ENCODE data around the gene MECP2. TPM values are rescaled to one million over a fixed set of nuclear protein-coding genes. Genes with fewer than 3 reads are reported as not detected.

Gene MECP2
- total RNA-seq, 2 experiments from 2014 or later: 31.2 to 48.6 TPM

- Histone ChIP-seq H4K20me1 (ENCODE audit: insufficient read depth, low read length) (no peaks in the 10 kb centered on the region), H3K36me3 (ENCODE audit: insufficient read depth, low read length) (peaks cover 16% of the 10 kb centered on the region), H3K9me2 (ENCODE audit: insufficient read depth, low read length) (no peaks in the 10 kb centered on the region), H3K4me2 (ENCODE audit: low read length) (no peak overlapping the region), H3K4me1 (ENCODE audit: insufficient read depth, low read length, poor library complexity, severe bottlenecking) (peaks cover 8% of the 10 kb centered on the region), H3K27ac (ENCODE audit: low read depth, low read length, poor library complexity, severe bottlenecking) (no peak overlapping the region), H3K9me3 (ENCODE audit: low read length) (no peaks in the 10 kb centered on the region), H2AFZ (ENCODE audit: low read length) (no peak overlapping the region), H3K79me2 (ENCODE audit: insufficient read depth, low read depth, low read length) (no peaks in the 10 kb centered on the region), H3K4me3 (ENCODE audit: low read depth, low read length, poor library complexity, severe bottlenecking) (no peak overlapping the region)
- TF ChIP-seq, protein P1, sequence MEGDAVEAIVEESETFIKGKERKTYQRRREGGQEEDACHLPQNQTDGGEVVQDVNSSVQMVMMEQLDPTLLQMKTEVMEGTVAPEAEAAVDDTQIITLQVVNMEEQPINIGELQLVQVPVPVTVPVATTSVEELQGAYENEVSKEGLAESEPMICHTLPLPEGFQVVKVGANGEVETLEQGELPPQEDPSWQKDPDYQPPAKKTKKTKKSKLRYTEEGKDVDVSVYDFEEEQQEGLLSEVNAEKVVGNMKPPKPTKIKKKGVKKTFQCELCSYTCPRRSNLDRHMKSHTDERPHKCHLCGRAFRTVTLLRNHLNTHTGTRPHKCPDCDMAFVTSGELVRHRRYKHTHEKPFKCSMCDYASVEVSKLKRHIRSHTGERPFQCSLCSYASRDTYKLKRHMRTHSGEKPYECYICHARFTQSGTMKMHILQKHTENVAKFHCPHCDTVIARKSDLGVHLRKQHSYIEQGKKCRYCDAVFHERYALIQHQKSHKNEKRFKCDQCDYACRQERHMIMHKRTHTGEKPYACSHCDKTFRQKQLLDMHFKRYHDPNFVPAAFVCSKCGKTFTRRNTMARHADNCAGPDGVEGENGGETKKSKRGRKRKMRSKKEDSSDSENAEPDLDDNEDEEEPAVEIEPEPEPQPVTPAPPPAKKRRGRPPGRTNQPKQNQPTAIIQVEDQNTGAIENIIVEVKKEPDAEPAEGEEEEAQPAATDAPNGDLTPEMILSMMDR (conservative IDR thresholded peaks at IDR 0.05; ENCODE audit: low read length): no peak
- TF ChIP-seq EZH2phosphoT487 (IDR thresholded peaks at IDR 0.05; ENCODE audit: borderline replicate concordance, low read depth, low read length): no peak
- DNase-seq (ENCODE audit: low spot score): no peak
- ChIA-PET CTCF (ENCODE audit: unreplicated experiment) (no interaction called here), POLR2A (no interaction called here)
- no TSS peak for BruUV-seq (replicated peaks)
- intact Hi-C loops (cut with micrococcal nuclease; ENCODE audit: unreplicated experiment): no loop called here
Observed at GRCh38 chrX:154046940-154047610, 50.4 kb downstream of the MECP2 start.

DNA sequence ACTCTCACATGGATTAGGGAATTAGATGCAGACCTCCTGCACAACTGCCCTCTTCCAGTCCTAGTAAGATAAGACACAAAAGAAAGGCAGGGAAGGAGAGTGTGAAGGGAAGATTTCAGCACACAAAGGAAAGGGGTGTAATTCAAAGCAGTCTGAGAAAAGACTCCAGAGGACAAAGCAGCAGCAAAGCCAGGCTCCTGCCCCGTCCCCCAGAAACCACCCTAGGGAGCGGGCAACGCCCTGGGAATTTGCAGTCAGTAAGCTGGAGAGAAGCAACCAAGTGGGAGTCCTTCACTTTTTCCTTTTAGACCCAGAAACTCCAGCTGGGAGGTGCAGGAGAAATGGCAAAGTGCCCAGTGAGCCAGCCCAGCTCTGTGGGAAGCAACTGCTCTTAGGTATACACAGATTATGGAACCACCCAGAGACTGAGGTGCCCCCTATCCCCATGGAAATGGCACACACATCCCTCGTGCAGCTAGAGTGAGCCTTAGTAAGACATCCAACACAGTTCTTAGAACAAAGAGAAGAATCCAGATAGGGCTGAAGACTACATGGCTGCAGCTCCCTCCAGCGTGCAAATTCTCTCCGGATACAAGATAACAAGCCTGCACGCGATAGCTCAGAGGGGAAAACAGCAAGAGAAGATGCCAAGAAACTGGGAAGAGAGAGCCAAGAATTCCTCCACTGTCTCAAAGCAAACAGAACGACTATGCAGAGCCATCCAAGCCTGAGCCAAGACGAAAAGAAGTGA lies 51.3 kb downstream of the MECP2 start:
- Histone ChIP-seq H2AFZ (ENCODE audit: low read length) (no peak overlapping the region), H3K36me3 (ENCODE audit: insufficient read depth, low read length) (peaks cover 16% of the 10 kb centered on the region), H3K9me3 (ENCODE audit: low read length) (no peaks in the 10 kb centered on the region), H3K4me2 (ENCODE audit: low read length) (no peak overlapping the region), H3K4me3 (ENCODE audit: low read depth, low read length, poor library complexity, severe bottlenecking) (no peak overlapping the region), H3K79me2 (ENCODE audit: insufficient read depth, low read depth, low read length) (peaks cover 1% of the 10 kb centered on the region; the same call in 1 of the 2 replicates), H3K4me1 (ENCODE audit: insufficient read depth, low read length, poor library complexity, severe bottlenecking) (peaks cover 17% of the 10 kb centered on the region), H4K20me1 (ENCODE audit: insufficient read depth, low read length) (no peaks in the 10 kb centered on the region), H3K27ac (ENCODE audit: low read depth, low read length, poor library complexity, severe bottlenecking) (no peak overlapping the region), H3K9me2 (ENCODE audit: insufficient read depth, low read length) (no peaks in the 10 kb centered on the region)
- CTCF ChIA-PET (ENCODE audit: unreplicated experiment): no interaction called here
- TF ChIP-seq EZH2phosphoT487 (IDR thresholded peaks at IDR 0.05; ENCODE audit: borderline replicate concordance, low read depth, low read length): no peak
- TF ChIP-seq, protein P1 (conservative IDR thresholded peaks at IDR 0.05; ENCODE audit: low read length): no peak
- DNase-seq (ENCODE audit: low spot score): no peak
- intact Hi-C loops (cut with micrococcal nuclease; ENCODE audit: unreplicated experiment): no loop called here
- BruUV-seq (replicated peaks): no TSS peak
- POLR2A ChIA-PET: no interaction called here

GRCh38 chrX:154044091-154044490 lies 53.4 kb downstream of the MECP2 start:
- Histone ChIP-seq H3K36me3 (ENCODE audit: insufficient read depth, low read length) (peaks cover 7% of the 10 kb centered on the region; the same call in 1 of the 2 replicates), H3K27ac (ENCODE audit: low read depth, low read length, poor library complexity, severe bottlenecking) (no peak overlapping the region), H3K9me2 (ENCODE audit: insufficient read depth, low read length) (no peaks in the 10 kb centered on the region), H3K4me2 (ENCODE audit: low read length) (no peak overlapping the region), H4K20me1 (ENCODE audit: insufficient read depth, low read length) (no peaks in the 10 kb centered on the region), H2AFZ (ENCODE audit: low read length) (no peak overlapping the region), H3K79me2 (ENCODE audit: insufficient read depth, low read depth, low read length) (peaks cover 4% of the 10 kb centered on the region; the same call in 1 of the 2 replicates), H3K4me1 (ENCODE audit: insufficient read depth, low read length, poor library complexity, severe bottlenecking) (peaks cover 26% of the 10 kb centered on the region), H3K4me3 (ENCODE audit: low read depth, low read length, poor library complexity, severe bottlenecking) (no peak overlapping the region), H3K9me3 (ENCODE audit: low read length) (no peaks in the 10 kb centered on the region)
- ChIA-PET POLR2A (no interaction called here), CTCF (ENCODE audit: unreplicated experiment) (no interaction called here)
- intact Hi-C loops (cut with micrococcal nuclease; ENCODE audit: unreplicated experiment): no loop called here
- no peak for DNase-seq (ENCODE audit: low spot score)
- TF ChIP-seq, protein P1 (conservative IDR thresholded peaks at IDR 0.05; ENCODE audit: low read length): no peak
- no peak for TF ChIP-seq EZH2phosphoT487 (IDR thresholded peaks at IDR 0.05; ENCODE audit: borderline replicate concordance, low read depth, low read length)
- no TSS peak for BruUV-seq (replicated peaks)
